ENCODE data around the gene PLAGL2. TPM values are rescaled to one million over a fixed set of nuclear protein-coding genes. Genes with fewer than 3 reads are reported as not detected.
"Not testable (repeated sequence)": the region's sequence is repeated elsewhere in the genome, so short reads cannot be mapped to it uniquely, and the experiment has no call there.

Gene PLAGL2
- total RNA-seq, 2 experiments from 2014 or later, result 9.8 to 40.3 TPM

DNA sequence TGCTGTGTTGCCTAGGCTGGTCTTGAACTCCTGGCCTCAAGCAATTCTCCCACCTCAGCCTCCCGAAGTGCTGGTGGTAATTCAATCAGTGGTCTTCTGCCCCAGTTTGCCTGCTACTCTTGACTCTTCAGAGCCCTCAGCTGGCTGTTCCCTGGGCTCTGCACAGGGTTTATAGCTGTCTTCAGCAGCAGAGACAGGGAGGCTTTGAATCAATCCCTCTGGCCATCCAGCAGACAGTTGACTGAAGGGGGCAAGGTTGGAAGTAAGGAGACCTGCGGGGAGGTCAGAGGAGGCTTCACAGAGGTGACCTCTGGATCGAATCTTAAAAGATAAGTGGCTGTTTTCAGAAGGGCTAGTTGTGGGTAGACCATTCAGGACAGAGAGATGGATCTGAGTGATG is 43.9 kb upstream of the PLAGL2 start:
- Histone ChIP-seq H3K79me2 (ENCODE audit: insufficient read depth, low read depth, low read length) (no peaks in the 10 kb centered on the region), H3K4me3 (ENCODE audit: low read depth, low read length, poor library complexity, severe bottlenecking) (no peak overlapping the region), H4K20me1 (ENCODE audit: insufficient read depth, low read length) (no peaks in the 10 kb centered on the region), H3K27ac (ENCODE audit: low read depth, low read length, poor library complexity, severe bottlenecking) (no peak overlapping the region), H3K4me2 (ENCODE audit: low read length) (no peak overlapping the region), H3K9me2 (ENCODE audit: insufficient read depth, low read length) (no peaks in the 10 kb centered on the region), H3K4me1 (ENCODE audit: insufficient read depth, low read length, poor library complexity, severe bottlenecking) (peaks cover 13% of the 10 kb centered on the region), H2AFZ (ENCODE audit: low read length) (no peak overlapping the region), H3K36me3 (ENCODE audit: insufficient read depth, low read length) (no peaks in the 10 kb centered on the region), H3K9me3 (ENCODE audit: low read length) (no peaks in the 10 kb centered on the region)
- DNase-seq (ENCODE audit: low spot score), result no peak
- POLR2A ChIA-PET, result interaction anchor here (0.6 kb wide), 1 partner anchor 74 kb away, joined by 3 read pairs; no protein-coding TSS in a partner anchor
- no TSS peak for BruUV-seq (replicated peaks)
- CTCF ChIA-PET (ENCODE audit: unreplicated experiment), result no interaction called here
- intact Hi-C loops (cut with micrococcal nuclease; ENCODE audit: unreplicated experiment), result no loop called here
- TF ChIP-seq, protein P1, sequence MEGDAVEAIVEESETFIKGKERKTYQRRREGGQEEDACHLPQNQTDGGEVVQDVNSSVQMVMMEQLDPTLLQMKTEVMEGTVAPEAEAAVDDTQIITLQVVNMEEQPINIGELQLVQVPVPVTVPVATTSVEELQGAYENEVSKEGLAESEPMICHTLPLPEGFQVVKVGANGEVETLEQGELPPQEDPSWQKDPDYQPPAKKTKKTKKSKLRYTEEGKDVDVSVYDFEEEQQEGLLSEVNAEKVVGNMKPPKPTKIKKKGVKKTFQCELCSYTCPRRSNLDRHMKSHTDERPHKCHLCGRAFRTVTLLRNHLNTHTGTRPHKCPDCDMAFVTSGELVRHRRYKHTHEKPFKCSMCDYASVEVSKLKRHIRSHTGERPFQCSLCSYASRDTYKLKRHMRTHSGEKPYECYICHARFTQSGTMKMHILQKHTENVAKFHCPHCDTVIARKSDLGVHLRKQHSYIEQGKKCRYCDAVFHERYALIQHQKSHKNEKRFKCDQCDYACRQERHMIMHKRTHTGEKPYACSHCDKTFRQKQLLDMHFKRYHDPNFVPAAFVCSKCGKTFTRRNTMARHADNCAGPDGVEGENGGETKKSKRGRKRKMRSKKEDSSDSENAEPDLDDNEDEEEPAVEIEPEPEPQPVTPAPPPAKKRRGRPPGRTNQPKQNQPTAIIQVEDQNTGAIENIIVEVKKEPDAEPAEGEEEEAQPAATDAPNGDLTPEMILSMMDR (conservative IDR thresholded peaks at IDR 0.05; ENCODE audit: low read length), result no peak
- no peak for TF ChIP-seq EZH2phosphoT487 (IDR thresholded peaks at IDR 0.05; ENCODE audit: borderline replicate concordance, low read depth, low read length)

DNA sequence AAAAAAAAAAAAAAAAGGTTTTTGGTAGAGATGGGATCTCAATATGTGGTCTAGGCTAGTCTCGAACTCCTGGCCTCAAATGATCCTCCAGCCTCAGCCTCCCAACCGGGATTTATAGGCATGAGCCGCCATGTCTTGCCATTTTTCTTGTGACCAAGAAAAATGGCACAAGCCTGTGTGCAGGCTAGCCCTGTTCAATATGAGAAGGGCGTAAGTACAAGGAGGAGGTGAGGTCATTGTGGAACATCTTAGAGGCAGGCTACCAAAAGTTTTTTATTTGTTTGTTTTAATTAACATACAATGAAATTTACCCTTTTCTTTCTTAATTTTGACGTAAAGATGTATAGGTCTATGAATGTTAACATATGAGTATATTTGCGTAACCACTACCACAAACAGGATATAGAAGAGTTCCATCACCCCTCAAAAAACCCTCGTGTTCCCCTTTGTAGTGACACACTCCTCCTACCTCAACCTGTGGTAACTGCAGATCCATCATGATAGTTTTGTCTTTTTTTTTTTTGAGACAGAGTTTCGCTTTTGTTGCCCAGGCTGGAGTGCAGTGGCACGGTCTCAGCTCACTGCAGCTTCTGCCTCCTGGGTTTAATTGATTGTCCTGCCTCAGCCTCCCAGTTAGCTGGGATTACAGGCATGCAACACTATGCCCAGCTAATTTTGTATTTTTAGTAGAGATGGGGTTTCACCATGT is 41.6 kb upstream of the PLAGL2 start:
- no peak overlapping the region for H2AFZ ChIP-seq (ENCODE audit: low read length)
- TF ChIP-seq, protein P1 (conservative IDR thresholded peaks at IDR 0.05; ENCODE audit: low read length), result no peak
- no peak for TF ChIP-seq EZH2phosphoT487 (IDR thresholded peaks at IDR 0.05; ENCODE audit: borderline replicate concordance, low read depth, low read length)
- no peaks in the 10 kb centered on the region for H3K9me3 ChIP-seq (ENCODE audit: low read length)
- no peaks in the 10 kb centered on the region for H3K9me2 ChIP-seq (ENCODE audit: insufficient read depth, low read length)
- no peak for DNase-seq (ENCODE audit: low spot score)
- H3K27ac ChIP-seq (ENCODE audit: low read depth, low read length, poor library complexity, severe bottlenecking), result no peak overlapping the region
- H3K4me3 ChIP-seq (ENCODE audit: low read depth, low read length, poor library complexity, severe bottlenecking), result no peak overlapping the region
- intact Hi-C loops (cut with micrococcal nuclease; ENCODE audit: unreplicated experiment), result no loop called here
- H3K4me2 ChIP-seq (ENCODE audit: low read length), result no peak overlapping the region
- POLR2A ChIA-PET, result interaction anchor here (0.7 kb wide), 2 partner anchors 1652 to 1731 kb away, joined by 3 to 4 read pairs; no protein-coding TSS in a partner anchor
- no TSS peak for BruUV-seq (replicated peaks)
- no peaks in the 10 kb centered on the region for H3K36me3 ChIP-seq (ENCODE audit: insufficient read depth, low read length)
- no peaks in the 10 kb centered on the region for H3K79me2 ChIP-seq (ENCODE audit: insufficient read depth, low read depth, low read length)
- H3K4me1 ChIP-seq (ENCODE audit: insufficient read depth, low read length, poor library complexity, severe bottlenecking), result peaks cover 7% of the 10 kb centered on the region
- no peaks in the 10 kb centered on the region for H4K20me1 ChIP-seq (ENCODE audit: insufficient read depth, low read length)
- CTCF ChIA-PET (ENCODE audit: unreplicated experiment), result no interaction called here

GRCh38 chr20:32248043-32248442 is 40.5 kb upstream of the PLAGL2 start:
- no TSS peak for BruUV-seq (replicated peaks)
- Histone ChIP-seq H3K9me3 (ENCODE audit: low read length) (no peaks in the 10 kb centered on the region), H3K4me2 (ENCODE audit: low read length) (no peak overlapping the region), H3K4me1 (ENCODE audit: insufficient read depth, low read length, poor library complexity, severe bottlenecking) (peaks cover 7% of the 10 kb centered on the region), H2AFZ (ENCODE audit: low read length) (no peak overlapping the region), H3K4me3 (ENCODE audit: low read depth, low read length, poor library complexity, severe bottlenecking) (no peak overlapping the region), H3K9me2 (ENCODE audit: insufficient read depth, low read length) (no peaks in the 10 kb centered on the region), H4K20me1 (ENCODE audit: insufficient read depth, low read length) (no peaks in the 10 kb centered on the region), H3K36me3 (ENCODE audit: insufficient read depth, low read length) (no peaks in the 10 kb centered on the region), H3K27ac (ENCODE audit: low read depth, low read length, poor library complexity, severe bottlenecking) (no peak overlapping the region), H3K79me2 (ENCODE audit: insufficient read depth, low read depth, low read length) (no peaks in the 10 kb centered on the region)
- ChIA-PET CTCF (ENCODE audit: unreplicated experiment) (no interaction called here), POLR2A (no interaction called here)
- intact Hi-C loops (cut with micrococcal nuclease; ENCODE audit: unreplicated experiment), result no loop called here
- TF ChIP-seq, protein P1 (conservative IDR thresholded peaks at IDR 0.05; ENCODE audit: low read length), result no peak
- no peak for TF ChIP-seq EZH2phosphoT487 (IDR thresholded peaks at IDR 0.05; ENCODE audit: borderline replicate concordance, low read depth, low read length)
- no peak for DNase-seq (ENCODE audit: low spot score)

GRCh38 chr20:32246208-32246607 is 38.7 kb upstream of the PLAGL2 start:
- H3K27ac ChIP-seq (ENCODE audit: low read depth, low read length, poor library complexity, severe bottlenecking); H3K9me2 ChIP-seq (ENCODE audit: insufficient read depth, low read length); BruUV-seq (replicated peaks); H3K36me3 ChIP-seq (ENCODE audit: insufficient read depth, low read length); H3K9me3 ChIP-seq (ENCODE audit: low read length); H3K4me3 ChIP-seq (ENCODE audit: low read depth, low read length, poor library complexity, severe bottlenecking); H4K20me1 ChIP-seq (ENCODE audit: insufficient read depth, low read length); intact Hi-C loops (cut with micrococcal nuclease; ENCODE audit: unreplicated experiment); H3K79me2 ChIP-seq (ENCODE audit: insufficient read depth, low read depth, low read length); CTCF ChIA-PET (ENCODE audit: unreplicated experiment); DNase-seq (ENCODE audit: low spot score); H3K4me1 ChIP-seq (ENCODE audit: insufficient read depth, low read length, poor library complexity, severe bottlenecking); H2AFZ ChIP-seq (ENCODE audit: low read length); H3K4me2 ChIP-seq (ENCODE audit: low read length): not testable (repeated sequence)
- POLR2A ChIA-PET, result interaction anchor here (0.6 to 1.2 kb wide), 4 partner anchors 11 to 53 kb away, joined by 3 to 6 read pairs (median 4); no protein-coding TSS in a partner anchor
